HCT116 (cell line): ENCODE results near the gene SCT.
A peak's percentile ranks its signal among the peaks of the same experiment; 100 is the strongest.

ENCODE experiments used
- EZH2 ChIP-seq: fragments of 200-600 bp; sonication (generic); IDR thresholded peaks from 2 replicates; pipeline ENCODE4 v1.6.1; 2017; ENCODE audit warnings: antibody characterized with exemption, mixed run types
- JUND ChIP-seq: IDR thresholded peaks from 2 replicates; pipeline ENCODE4 v1.6.1; 2012
- POLR2A ChIP-seq: IDR thresholded peaks from 2 replicates; pipeline ENCODE4 v1.7.0; 2011; ENCODE audit warnings: borderline replicate concordance; ENCODE audit not compliant: insufficient read depth, insufficient read length; ENCODE audit errors: extremely low read depth
- POLR2AphosphoS5 ChIP-seq: IDR thresholded peaks from 2 replicates; pipeline ENCODE4 v1.6.1; 2011; ENCODE audit warnings: mild to moderate bottlenecking, low read depth, low read length, moderate library complexity
- SIN3A ChIP-seq: IDR thresholded peaks from 2 replicates; pipeline ENCODE4 v1.6.1; 2012; ENCODE audit warnings: low read depth
- SP1 ChIP-seq: IDR thresholded peaks from 2 replicates; pipeline ENCODE4 v1.6.1; 2012; ENCODE audit warnings: low read depth
- ZNF274 ChIP-seq: fragments of 200-500 bp; sonication (Bioruptor generic); IDR thresholded peaks from 2 replicates; pipeline ENCODE4 v1.6.1; 2014; ENCODE audit warnings: mild to moderate bottlenecking, low read depth, low read length, inconsistent platforms
- TF ChIP-seq, protein P1 (sequence below): IDR thresholded peaks from 2 replicates; pipeline ENCODE4 v1.6.1; 2012
- TF ChIP-seq, protein P2 (sequence below), 3 experiments: fragments of 200-600 bp in 1 of 3; sonication (generic) in 1 of 3; IDR thresholded peaks in 2 of 3; conservative IDR thresholded peaks in 1 of 3; 2 replicates each; pipeline ENCODE4 v1.5.1; 2012 to 2017; ENCODE audit warnings: low read depth in 2 of 3, low read length in 2 of 3, antibody characterized with exemption in 1 of 3, borderline replicate concordance in 1 of 3, control low read depth in 1 of 3, mild to moderate bottlenecking in 1 of 3, mixed read lengths in 1 of 3, mixed run types in 1 of 3, moderate library complexity in 1 of 3; ENCODE audit not compliant: insufficient read depth in 1 of 3

DNA sequence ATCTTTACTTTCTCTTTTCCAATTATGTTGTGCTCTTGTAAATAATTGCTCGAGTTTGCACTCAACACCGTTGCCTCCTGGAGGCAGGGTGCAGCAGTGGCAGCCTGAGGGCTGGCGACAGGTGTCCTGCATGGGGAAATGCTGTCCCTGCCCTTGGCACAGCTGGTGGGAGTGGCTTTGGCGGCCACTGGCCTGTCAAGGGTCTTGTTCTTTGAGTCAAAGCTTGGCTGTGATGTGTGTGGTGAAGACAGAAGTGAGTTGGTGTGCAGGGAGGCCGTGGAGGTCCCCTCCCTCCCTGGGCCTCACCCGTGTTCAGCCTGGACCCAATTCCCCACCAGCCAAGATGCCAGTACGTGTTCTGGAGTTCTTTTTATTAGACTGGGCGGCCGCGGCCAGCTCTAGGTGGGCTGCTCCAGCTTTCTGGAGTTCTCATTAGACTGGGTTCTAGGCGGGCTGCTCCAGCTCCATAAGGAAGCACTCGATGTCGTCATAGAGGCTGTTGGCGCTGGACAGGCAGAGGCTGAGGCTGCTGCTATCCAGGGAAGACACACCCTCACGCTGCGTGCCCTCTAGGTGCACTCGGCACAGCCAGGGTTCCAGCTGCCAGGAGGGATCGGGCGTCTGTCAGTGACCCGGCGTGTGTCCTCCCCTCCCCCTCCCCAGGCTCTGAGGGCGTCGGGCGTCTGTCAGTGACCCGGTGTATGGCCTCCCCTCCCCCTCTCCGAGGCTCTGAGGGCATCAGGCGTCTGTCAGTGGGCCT is 14.6 kb downstream of the SCT start:
- TF ChIP-seq, protein P1, sequence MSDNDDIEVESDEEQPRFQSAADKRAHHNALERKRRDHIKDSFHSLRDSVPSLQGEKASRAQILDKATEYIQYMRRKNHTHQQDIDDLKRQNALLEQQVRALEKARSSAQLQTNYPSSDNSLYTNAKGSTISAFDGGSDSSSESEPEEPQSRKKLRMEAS, result no peak
- TF ChIP-seq EZH2, result no peak
- TF ChIP-seq, protein P2, sequence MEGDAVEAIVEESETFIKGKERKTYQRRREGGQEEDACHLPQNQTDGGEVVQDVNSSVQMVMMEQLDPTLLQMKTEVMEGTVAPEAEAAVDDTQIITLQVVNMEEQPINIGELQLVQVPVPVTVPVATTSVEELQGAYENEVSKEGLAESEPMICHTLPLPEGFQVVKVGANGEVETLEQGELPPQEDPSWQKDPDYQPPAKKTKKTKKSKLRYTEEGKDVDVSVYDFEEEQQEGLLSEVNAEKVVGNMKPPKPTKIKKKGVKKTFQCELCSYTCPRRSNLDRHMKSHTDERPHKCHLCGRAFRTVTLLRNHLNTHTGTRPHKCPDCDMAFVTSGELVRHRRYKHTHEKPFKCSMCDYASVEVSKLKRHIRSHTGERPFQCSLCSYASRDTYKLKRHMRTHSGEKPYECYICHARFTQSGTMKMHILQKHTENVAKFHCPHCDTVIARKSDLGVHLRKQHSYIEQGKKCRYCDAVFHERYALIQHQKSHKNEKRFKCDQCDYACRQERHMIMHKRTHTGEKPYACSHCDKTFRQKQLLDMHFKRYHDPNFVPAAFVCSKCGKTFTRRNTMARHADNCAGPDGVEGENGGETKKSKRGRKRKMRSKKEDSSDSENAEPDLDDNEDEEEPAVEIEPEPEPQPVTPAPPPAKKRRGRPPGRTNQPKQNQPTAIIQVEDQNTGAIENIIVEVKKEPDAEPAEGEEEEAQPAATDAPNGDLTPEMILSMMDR (IDR thresholded peaks at IDR 0.05 in 2 of 3, conservative IDR thresholded peaks at IDR 0.05 in 1 of 3; ENCODE audit: borderline replicate concordance in 1 of 3, insufficient read depth in 1 of 3, low read depth in 2 of 3, low read length in 2 of 3), result peak in 2 of 3 experiments; percentile 61 to 62; a peak in 4 of 6 replicates
- TF ChIP-seq SIN3A, result peak; percentile 62
- TF ChIP-seq SP1, result no peak
- no peak for TF ChIP-seq POLR2AphosphoS5
- no peak for TF ChIP-seq JUND
- TF ChIP-seq POLR2A, result no peak
- TF ChIP-seq ZNF274, result no peak
